HG02870 (cell line): ENCODE data around the gene CDYL2.

Experiments
- ATAC-seq: cut with Tn5 transposase; IDR thresholded peaks from one replicate; pipeline ENCODE4 v1.9.1; 2021; ENCODE audit warnings: mild to moderate bottlenecking, moderate library complexity; ENCODE audit not compliant: unreplicated experiment

CDYL2 gene

DNA sequence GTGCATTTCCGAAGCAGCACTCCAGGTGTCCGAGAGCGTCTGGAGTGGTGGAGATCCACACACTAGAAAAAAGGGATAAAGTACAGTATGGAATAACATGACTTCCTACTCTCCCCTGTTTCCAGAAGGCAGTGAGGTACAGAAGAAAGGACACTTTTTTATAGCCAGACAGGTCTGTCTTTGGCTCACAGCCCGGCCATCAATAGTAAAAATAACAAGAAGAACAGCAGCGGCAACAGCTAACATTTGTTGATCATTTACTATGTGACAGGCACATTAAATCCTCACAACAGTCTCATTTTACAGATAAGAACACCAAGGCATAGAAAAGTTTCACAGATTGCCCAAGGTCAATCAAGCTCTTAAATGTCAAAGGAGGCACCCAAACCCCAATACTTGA, 247.4 kb downstream of the CDYL2 start:
- no peak for ATAC-seq

DNA sequence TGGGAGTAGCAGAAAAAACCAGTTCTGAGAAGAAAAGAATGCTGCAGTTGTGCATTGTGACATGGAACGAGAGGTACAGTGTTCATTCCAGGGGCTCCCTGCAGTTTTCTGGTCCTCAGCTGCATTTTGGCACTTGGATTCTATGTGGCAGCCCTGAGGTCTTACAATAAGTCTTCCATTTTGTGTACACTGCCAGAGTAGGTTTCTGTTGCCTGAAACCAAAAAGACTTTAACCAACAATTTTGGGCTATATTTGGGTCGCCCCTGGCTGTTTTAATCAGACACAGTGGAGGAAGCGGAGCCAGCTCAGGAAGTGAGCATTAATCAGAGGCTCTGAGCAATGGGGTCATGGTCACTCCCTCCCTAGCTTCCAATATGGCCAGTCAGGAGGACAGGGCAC, 247.9 kb downstream of the CDYL2 start:
- ATAC-seq: no peak

DNA sequence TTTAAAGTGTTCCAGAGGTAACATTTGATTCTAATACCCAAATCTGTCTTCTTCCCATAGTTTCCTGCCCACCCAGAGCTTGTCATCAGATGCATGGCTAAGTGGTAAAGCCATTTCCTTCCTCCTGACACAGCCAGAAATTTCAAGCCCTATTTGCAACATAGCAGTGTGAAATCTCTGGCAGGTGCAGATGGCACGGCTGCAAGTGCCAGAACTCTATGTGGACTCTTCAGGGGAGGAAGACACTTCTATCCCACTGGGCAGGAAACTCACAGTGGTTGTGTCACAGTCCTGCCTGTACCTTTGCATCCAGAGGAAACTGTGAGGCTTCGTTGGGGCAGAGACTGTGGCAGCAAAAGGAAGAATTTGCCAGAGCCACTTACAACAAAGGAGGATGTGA, 250.4 kb downstream of the CDYL2 start:
- ATAC-seq: no peak

DNA sequence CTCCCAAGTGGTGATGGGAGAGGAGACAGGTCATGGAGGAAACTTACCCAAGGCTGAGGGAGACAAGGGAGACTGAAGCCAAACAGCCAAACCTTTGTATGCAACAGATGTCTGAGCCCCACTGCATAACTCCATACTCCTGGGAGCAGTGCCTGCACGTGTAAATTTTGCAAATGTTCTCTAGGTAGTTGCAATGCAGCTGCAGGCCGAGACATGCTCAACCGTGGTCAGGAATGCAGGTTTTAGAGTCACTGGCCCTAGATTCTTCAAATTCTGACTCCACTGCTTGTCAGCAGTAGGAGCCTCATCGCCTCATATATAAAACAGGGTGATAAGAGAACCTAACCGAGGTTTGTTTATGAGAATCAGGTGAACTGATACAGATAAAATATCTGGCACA, 252.1 kb downstream of the CDYL2 start:
- ATAC-seq: no peak
